Activated CD4-positive, alpha-beta T cell treated with anti-CD3 and anti-CD28 coated beads, Interleukin-2, amount 10 ng/mL, durations not matched to agents 7 days and 5 days (primary cell): ENCODE data around the gene PLA2G2F. TPM values are rescaled to one million over a fixed set of nuclear protein-coding genes. Genes with fewer than 3 reads are reported as not detected.
"Not testable (repeated sequence)": the region's sequence is repeated elsewhere in the genome, so short reads cannot be mapped to it uniquely, and the experiment has no call there.

Source experiments
- CTCF ChIA-PET: fragments of 350-600 bp; sonication (Branson Sonifier 250); formaldehyde crosslinking; loops from one replicate; lab custom pipeline; 2021; ENCODE audit warnings: antibody characterized with exemption; lab: Charles Lee
- POLR2A ChIA-PET: fragments of 350-600 bp; sonication (Branson Sonifier 250); formaldehyde crosslinking; loops from one replicate; lab custom pipeline; 2021; ENCODE audit warnings: antibody characterized with exemption; lab: Charles Lee
- DNase-seq: peaks from one replicate; pipeline ENCODE4 v3.0.0-alpha.2; 2020
- H3K27ac Mint-ChIP-seq: one replicate; pipeline ENCODE4 v1.8.0; 2021; ENCODE audit warnings: mild to moderate bottlenecking, moderate library complexity, mixed read lengths
- H3K27me3 Mint-ChIP-seq: one replicate; pipeline ENCODE4 v1.8.0; 2021; ENCODE audit warnings: mixed read lengths
- H3K36me3 Mint-ChIP-seq: one replicate; pipeline ENCODE4 v1.8.0; 2021; ENCODE audit warnings: low read depth, mixed read lengths
- H3K4me1 Mint-ChIP-seq: one replicate; pipeline ENCODE4 v1.8.0; 2021; ENCODE audit warnings: mixed read lengths
- H3K4me3 Mint-ChIP-seq: one replicate; pipeline ENCODE4 v1.8.0; 2021; ENCODE audit warnings: mild to moderate bottlenecking, moderate library complexity, mixed read lengths
- H3K9me3 Mint-ChIP-seq: one replicate; pipeline ENCODE4 v1.8.0; 2021; ENCODE audit warnings: mixed read lengths
- total RNA-seq, 2 experiments: library from RNA; stranded (reverse); gene quantifications; one replicate each; pipeline ENCODE4 v1.2.3, GENCODE V29; 2021

PLA2G2F gene
- total RNA-seq, 2 experiments from 2014 or later = not detected

- CTCF ChIA-PET = interaction anchor here (0.6 to 1.2 kb wide), 2 partner anchors 43 to 1649 kb away, joined by 3 read pairs; no protein-coding TSS in a partner anchor
- POLR2A ChIA-PET = no interaction called here
- no peaks in the 10 kb centered on the region for H3K9me3 Mint-ChIP-seq
- H3K36me3 Mint-ChIP-seq = no peaks in the 10 kb centered on the region
- no peaks in the 10 kb centered on the region for H3K4me1 Mint-ChIP-seq
- no peak overlapping the region for H3K27ac Mint-ChIP-seq
- no peak for DNase-seq
- H3K4me3 Mint-ChIP-seq = no peak overlapping the region
- H3K27me3 Mint-ChIP-seq = peaks cover 26% of the 10 kb centered on the region
These were observed 18.3 kb upstream of the PLA2G2F start for GRCh38 chr1:20120796-20121195.

- CTCF ChIA-PET = interaction anchor here (0.6 to 1.0 kb wide), 3 partner anchors 9 to 165 kb away, joined by 3 to 5 read pairs (median 4); no protein-coding TSS in a partner anchor
- Mint-ChIP-seq H3K27me3 (peaks cover 25% of the 10 kb centered on the region), H3K36me3 (no peaks in the 10 kb centered on the region), H3K4me1 (no peaks in the 10 kb centered on the region), H3K9me3 (peaks cover 2% of the 10 kb centered on the region), H3K27ac (no peak overlapping the region), H3K4me3 (no peak overlapping the region)
- POLR2A ChIA-PET = no interaction called here
- no peak for DNase-seq
These were observed 15.2 kb upstream of the PLA2G2F start for GRCh38 chr1:20123722-20124455.

GRCh38 chr1:20124456-20125057 is 14.6 kb upstream of the PLA2G2F start:
- Mint-ChIP-seq H3K36me3 (no peaks in the 10 kb centered on the region), H3K9me3 (peaks cover 2% of the 10 kb centered on the region), H3K27ac (no peak overlapping the region), H3K4me3 (no peak overlapping the region), H3K27me3 (peaks cover 25% of the 10 kb centered on the region), H3K4me1 (no peaks in the 10 kb centered on the region)
- ChIA-PET POLR2A (no interaction called here), CTCF (interaction anchor here (1.0 kb wide), 1 partner anchor 10 kb away, joined by 3 read pairs; no protein-coding TSS in a partner anchor)
- no peak for DNase-seq

GRCh38 chr1:20125100-20125499 is 14.0 kb upstream of the PLA2G2F start:
- peaks cover 2% of the 10 kb centered on the region for H3K9me3 Mint-ChIP-seq
- POLR2A ChIA-PET = no interaction called here

GRCh38 chr1:20126041-20126805 is 12.9 kb upstream of the PLA2G2F start:
- ChIA-PET CTCF (no interaction called here), POLR2A (no interaction called here)
- no peak for DNase-seq
- Mint-ChIP-seq H3K9me3 (peaks cover 2% of the 10 kb centered on the region), H3K27me3 (peaks cover 19% of the 10 kb centered on the region), H3K27ac (no peak overlapping the region), H3K36me3 (peaks cover 1% of the 10 kb centered on the region), H3K4me1 (no peaks in the 10 kb centered on the region), H3K4me3 (no peak overlapping the region)

More at GRCh38 chr1:20125100-20125499, 14.0 kb upstream of the PLA2G2F start:
- no peak overlapping the region for H3K27ac Mint-ChIP-seq
- peaks cover 26% of the 10 kb centered on the region for H3K27me3 Mint-ChIP-seq
- H3K4me1 Mint-ChIP-seq = no peaks in the 10 kb centered on the region
- H3K36me3 Mint-ChIP-seq = peaks cover 1% of the 10 kb centered on the region
- H3K4me3 Mint-ChIP-seq = no peak overlapping the region
- CTCF ChIA-PET = interaction anchor here (1.0 kb wide), 1 partner anchor 10 kb away, joined by 3 read pairs; no protein-coding TSS in a partner anchor
- no peak for DNase-seq

- Mint-ChIP-seq H3K4me3 (no peak overlapping the region), H3K27me3 (peaks cover 14% of the 10 kb centered on the region), H3K36me3 (peaks cover 1% of the 10 kb centered on the region), H3K4me1 (no peaks in the 10 kb centered on the region), H3K9me3 (peaks cover 2% of the 10 kb centered on the region), H3K27ac (no peak overlapping the region)
- ChIA-PET POLR2A (no interaction called here), CTCF (no interaction called here)
- no peak for DNase-seq
These were observed 12.2 kb upstream of the PLA2G2F start for GRCh38 chr1:20126806-20127440.

GRCh38 chr1:20130518-20130917 is 8.6 kb upstream of the PLA2G2F start:
- H3K4me1 Mint-ChIP-seq, H3K4me3 Mint-ChIP-seq, H3K9me3 Mint-ChIP-seq, H3K36me3 Mint-ChIP-seq, POLR2A ChIA-PET, CTCF ChIA-PET, H3K27ac Mint-ChIP-seq, DNase-seq: not testable (repeated sequence)
- peaks cover 17% of the 10 kb centered on the region for H3K27me3 Mint-ChIP-seq

- POLR2A ChIA-PET = interaction anchor here (0.7 kb wide), 1 partner anchor 1912 kb away, joined by 4 read pairs; no protein-coding TSS in a partner anchor
- H3K9me3 Mint-ChIP-seq = no peaks in the 10 kb centered on the region
- CTCF ChIA-PET = interaction anchor here (0.7 kb wide), 1 partner anchor 546 kb away, joined by 3 read pairs; no protein-coding TSS in a partner anchor
- DNase-seq = no peak
- no peaks in the 10 kb centered on the region for H3K4me1 Mint-ChIP-seq
- peaks cover 19% of the 10 kb centered on the region for H3K27me3 Mint-ChIP-seq
- H3K36me3 Mint-ChIP-seq = no peaks in the 10 kb centered on the region
- no peak overlapping the region for H3K27ac Mint-ChIP-seq
- no peak overlapping the region for H3K4me3 Mint-ChIP-seq
These were observed 4.1 kb upstream of the PLA2G2F start for GRCh38 chr1:20134995-20135394.

- H3K9me3 Mint-ChIP-seq = no peaks in the 10 kb centered on the region
- DNase-seq = no peak
- no peaks in the 10 kb centered on the region for H3K36me3 Mint-ChIP-seq
- CTCF ChIA-PET = no interaction called here
- H3K27ac Mint-ChIP-seq = no peak overlapping the region
- no peaks in the 10 kb centered on the region for H3K4me1 Mint-ChIP-seq
- POLR2A ChIA-PET = no interaction called here
- H3K27me3 Mint-ChIP-seq = peaks cover 19% of the 10 kb centered on the region
- H3K4me3 Mint-ChIP-seq = no peak overlapping the region
These were observed 2.9 kb upstream of the PLA2G2F start for GRCh38 chr1:20136249-20136648.

- CTCF ChIA-PET = no interaction called here
- no peak overlapping the region for H3K27ac Mint-ChIP-seq
- POLR2A ChIA-PET = no interaction called here
- peaks cover 17% of the 10 kb centered on the region for H3K27me3 Mint-ChIP-seq
- H3K9me3 Mint-ChIP-seq = no peaks in the 10 kb centered on the region
- no peaks in the 10 kb centered on the region for H3K36me3 Mint-ChIP-seq
- no peak for DNase-seq
- no peak overlapping the region for H3K4me3 Mint-ChIP-seq
- no peaks in the 10 kb centered on the region for H3K4me1 Mint-ChIP-seq
These were observed 2.1 kb upstream of the PLA2G2F start for GRCh38 chr1:20137055-20137454.

- no peak for DNase-seq
- POLR2A ChIA-PET = no interaction called here
- no peaks in the 10 kb centered on the region for H3K9me3 Mint-ChIP-seq
- CTCF ChIA-PET = no interaction called here
- no peaks in the 10 kb centered on the region for H3K4me1 Mint-ChIP-seq
- H3K27me3 Mint-ChIP-seq = peaks cover 14% of the 10 kb centered on the region
- no peak overlapping the region for H3K4me3 Mint-ChIP-seq
- no peaks in the 10 kb centered on the region for H3K36me3 Mint-ChIP-seq
- no peak overlapping the region for H3K27ac Mint-ChIP-seq
These were observed 1.5 kb upstream of the PLA2G2F start for GRCh38 chr1:20137604-20138003.

- ChIA-PET POLR2A (no interaction called here), CTCF (interaction anchor here (0.6 kb wide), 1 partner anchor 14 kb away, joined by 4 read pairs; no protein-coding TSS in a partner anchor)
- Mint-ChIP-seq H3K36me3 (no peaks in the 10 kb centered on the region), H3K27me3 (peaks cover 11% of the 10 kb centered on the region), H3K4me3 (no peak overlapping the region), H3K4me1 (no peaks in the 10 kb centered on the region), H3K9me3 (no peaks in the 10 kb centered on the region), H3K27ac (no peak overlapping the region)
- DNase-seq = no peak
These were observed 777 bp upstream of the PLA2G2F start for GRCh38 chr1:20138346-20138745.
